AG09319 (cell line): ENCODE results near the gene TSPAN14.
A peak's percentile ranks its signal among the peaks of the same experiment; 100 is the strongest.

Experiments used
- DNase-seq: peaks from one replicate; pipeline ENCODE4 v3.0.0-alpha.2; 2010; ENCODE audit warnings: low read depth; ENCODE audit errors: extremely low read depth
- CTCF ChIP-seq: IDR thresholded peaks from 2 replicates; pipeline ENCODE4 v1.5.1; 2011; ENCODE audit warnings: low read depth, mild to moderate bottlenecking, inconsistent platforms, low read length, moderate library complexity

TSPAN14 gene

GRCh38 chr10:80496555-80497172 lies 42.6 kb downstream of the TSPAN14 start:
- DNase-seq, result no peak
- TF ChIP-seq CTCF, result no peak

- DNase-seq, result peak; percentile 41
- no peak for TF ChIP-seq CTCF
Observed at GRCh38 chr10:80497187-80498077, 43.3 kb downstream of the TSPAN14 start.

GRCh38 chr10:80498078-80498832 lies 44.1 kb downstream of the TSPAN14 start:
- TF ChIP-seq CTCF, result no peak
- DNase-seq, result no peak

GRCh38 chr10:80498833-80499741 lies 45.0 kb downstream of the TSPAN14 start:
- DNase-seq, result peak; percentile 95
- TF ChIP-seq CTCF, result peak; percentile 17

- DNase-seq, result no peak
- TF ChIP-seq CTCF, result no peak
Observed at GRCh38 chr10:80500572-80501380, 46.7 kb downstream of the TSPAN14 start.

GRCh38 chr10:80501381-80501912 lies 47.3 kb downstream of the TSPAN14 start:
- no peak for DNase-seq
- no peak for TF ChIP-seq CTCF
